ENCODE measurements around the gene PRUNE1. TPM values are rescaled to one million over a fixed set of nuclear protein-coding genes. Genes with fewer than 3 reads are reported as not detected.
A peak's percentile ranks its signal among the peaks of the same experiment; 100 is the strongest.

Gene PRUNE1
- total and polyA plus RNA-seq, 2 donors from 2014 or later = 24.0 to 25.6 TPM

GRCh38 chr1:151001602-151002001, 6.6 kb upstream of the PRUNE1 start:
- H3K9me3 ChIP-seq (ENCODE audit: control insufficient read depth in 2 of 3, insufficient read depth in 1 of 3, low read length in 3 of 3) = no peaks in the 10 kb centered on the region
- no peaks in the 10 kb centered on the region for H3K27me3 ChIP-seq (ENCODE audit: control insufficient read depth, insufficient read depth, low read length)
- H3K4me3 ChIP-seq (ENCODE audit: low read length in 3 of 3) = no peak overlapping the region
- no peak for TF ChIP-seq CTCF (IDR thresholded peaks at IDR 0.05; ENCODE audit: borderline replicate concordance, extremely low read depth, insufficient read depth)
- intact Hi-C loops (cut with DNase I) = no loop called here
- no peak overlapping the region for H3K27ac ChIP-seq (ENCODE audit: low read depth in 2 of 2, low read length in 2 of 2)
- DNase-seq = no peak
- no peak for FAIRE-seq
- H3K4me1 ChIP-seq (ENCODE audit: control insufficient read depth in 2 of 3, insufficient read depth in 2 of 3, low read depth in 1 of 3, low read length in 3 of 3) = peaks cover 4 to 20% (median 11%) of the 10 kb centered on the region in 3 donors
- peaks cover 0 to 41% (median 18%) of the 10 kb centered on the region in 3 donors for H3K36me3 ChIP-seq (ENCODE audit: control insufficient read depth in 2 of 3, insufficient read depth in 3 of 3, low read length in 3 of 3)
- no peak overlapping the region for H3K9ac ChIP-seq (ENCODE audit: low read length in 3 of 3)

- TF ChIP-seq CTCF (IDR thresholded peaks at IDR 0.05; ENCODE audit: borderline replicate concordance, extremely low read depth, insufficient read depth) = no peak
- no peak for DNase-seq
- H3K9ac ChIP-seq (ENCODE audit: low read length in 3 of 3) = no peak overlapping the region
- H3K4me3 ChIP-seq (ENCODE audit: low read length in 3 of 3) = no peak overlapping the region
- peaks cover 4 to 20% (median 11%) of the 10 kb centered on the region in 3 donors for H3K4me1 ChIP-seq (ENCODE audit: control insufficient read depth in 2 of 3, insufficient read depth in 2 of 3, low read depth in 1 of 3, low read length in 3 of 3)
- intact Hi-C loops (cut with DNase I) = no loop called here
- no peaks in the 10 kb centered on the region for H3K9me3 ChIP-seq (ENCODE audit: control insufficient read depth in 2 of 3, insufficient read depth in 1 of 3, low read length in 3 of 3)
- H3K27ac ChIP-seq (ENCODE audit: low read depth in 2 of 2, low read length in 2 of 2) = peak overlapping the region in 1 of 2 donors; percentile 35
- no peak for FAIRE-seq
- H3K27me3 ChIP-seq (ENCODE audit: control insufficient read depth, insufficient read depth, low read length) = no peaks in the 10 kb centered on the region
- peaks cover 0 to 37% (median 18%) of the 10 kb centered on the region in 3 donors for H3K36me3 ChIP-seq (ENCODE audit: control insufficient read depth in 2 of 3, insufficient read depth in 3 of 3, low read length in 3 of 3)
Observed at GRCh38 chr1:151002051-151002450, 6.2 kb upstream of the PRUNE1 start.

GRCh38 chr1:151002611-151003010, 5.6 kb upstream of the PRUNE1 start:
- no peaks in the 10 kb centered on the region for H3K27me3 ChIP-seq (ENCODE audit: control insufficient read depth, insufficient read depth, low read length)
- peak overlapping the region in 1 of 3 donors; percentile 66 for H3K9ac ChIP-seq (ENCODE audit: low read length in 3 of 3)
- H3K36me3 ChIP-seq (ENCODE audit: control insufficient read depth in 2 of 3, insufficient read depth in 3 of 3, low read length in 3 of 3) = peaks cover 0 to 36% (median 18%) of the 10 kb centered on the region in 3 donors
- DNase-seq (peak in 1 of 5 donors; percentile 25), FAIRE-seq (no peak)
- intact Hi-C loops (cut with DNase I) = no loop called here
- H3K4me3 ChIP-seq (ENCODE audit: low read length in 3 of 3) = peak overlapping the region in 1 of 3 donors; percentile 46
- TF ChIP-seq CTCF (IDR thresholded peaks at IDR 0.05; ENCODE audit: borderline replicate concordance, extremely low read depth, insufficient read depth) = no peak
- no peaks in the 10 kb centered on the region for H3K9me3 ChIP-seq (ENCODE audit: control insufficient read depth in 2 of 3, insufficient read depth in 1 of 3, low read length in 3 of 3)
- peaks cover 4 to 23% (median 14%) of the 10 kb centered on the region in 3 donors for H3K4me1 ChIP-seq (ENCODE audit: control insufficient read depth in 2 of 3, insufficient read depth in 2 of 3, low read depth in 1 of 3, low read length in 3 of 3)
- peak overlapping the region in 1 of 2 donors; percentile 44 for H3K27ac ChIP-seq (ENCODE audit: low read depth in 2 of 2, low read length in 2 of 2)

- peak overlapping the region; percentile 44 to 66 for H3K27ac ChIP-seq (ENCODE audit: low read depth in 2 of 2, low read length in 2 of 2)
- H3K4me3 ChIP-seq (ENCODE audit: low read length in 3 of 3) = peak overlapping the region in 2 of 3 donors; percentile 43 to 46
- no peaks in the 10 kb centered on the region for H3K9me3 ChIP-seq (ENCODE audit: control insufficient read depth in 2 of 3, insufficient read depth in 1 of 3, low read length in 3 of 3)
- DNase-seq (no peak), FAIRE-seq (no peak)
- peaks cover 7 to 25% (median 18%) of the 10 kb centered on the region in 3 donors for H3K4me1 ChIP-seq (ENCODE audit: control insufficient read depth in 2 of 3, insufficient read depth in 2 of 3, low read depth in 1 of 3, low read length in 3 of 3)
- peak overlapping the region in 1 of 3 donors; percentile 66 for H3K9ac ChIP-seq (ENCODE audit: low read length in 3 of 3)
- intact Hi-C loops (cut with DNase I) = no loop called here
- no peaks in the 10 kb centered on the region for H3K27me3 ChIP-seq (ENCODE audit: control insufficient read depth, insufficient read depth, low read length)
- peaks cover 0 to 36% (median 13%) of the 10 kb centered on the region in 3 donors for H3K36me3 ChIP-seq (ENCODE audit: control insufficient read depth in 2 of 3, insufficient read depth in 3 of 3, low read length in 3 of 3)
- no peak for TF ChIP-seq CTCF (IDR thresholded peaks at IDR 0.05; ENCODE audit: borderline replicate concordance, extremely low read depth, insufficient read depth)
Observed at GRCh38 chr1:151003180-151003579, 5.1 kb upstream of the PRUNE1 start.
